GM12801 (cell line): Measurements from ENCODE around the gene LPCAT2.

ENCODE experiments used
- TF ChIP-seq, protein P1 (sequence below): IDR thresholded peaks from one replicate; pipeline ENCODE4 v1.5.1; 2011; ENCODE audit warnings: control low read depth; ENCODE audit not compliant: insufficient read length; ENCODE audit errors: extremely low read depth

The LPCAT2 gene

GRCh38 chr16:55540221-55540620 lies 31.3 kb downstream of the LPCAT2 start:
- TF ChIP-seq, protein P1, sequence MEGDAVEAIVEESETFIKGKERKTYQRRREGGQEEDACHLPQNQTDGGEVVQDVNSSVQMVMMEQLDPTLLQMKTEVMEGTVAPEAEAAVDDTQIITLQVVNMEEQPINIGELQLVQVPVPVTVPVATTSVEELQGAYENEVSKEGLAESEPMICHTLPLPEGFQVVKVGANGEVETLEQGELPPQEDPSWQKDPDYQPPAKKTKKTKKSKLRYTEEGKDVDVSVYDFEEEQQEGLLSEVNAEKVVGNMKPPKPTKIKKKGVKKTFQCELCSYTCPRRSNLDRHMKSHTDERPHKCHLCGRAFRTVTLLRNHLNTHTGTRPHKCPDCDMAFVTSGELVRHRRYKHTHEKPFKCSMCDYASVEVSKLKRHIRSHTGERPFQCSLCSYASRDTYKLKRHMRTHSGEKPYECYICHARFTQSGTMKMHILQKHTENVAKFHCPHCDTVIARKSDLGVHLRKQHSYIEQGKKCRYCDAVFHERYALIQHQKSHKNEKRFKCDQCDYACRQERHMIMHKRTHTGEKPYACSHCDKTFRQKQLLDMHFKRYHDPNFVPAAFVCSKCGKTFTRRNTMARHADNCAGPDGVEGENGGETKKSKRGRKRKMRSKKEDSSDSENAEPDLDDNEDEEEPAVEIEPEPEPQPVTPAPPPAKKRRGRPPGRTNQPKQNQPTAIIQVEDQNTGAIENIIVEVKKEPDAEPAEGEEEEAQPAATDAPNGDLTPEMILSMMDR: no peak

DNA sequence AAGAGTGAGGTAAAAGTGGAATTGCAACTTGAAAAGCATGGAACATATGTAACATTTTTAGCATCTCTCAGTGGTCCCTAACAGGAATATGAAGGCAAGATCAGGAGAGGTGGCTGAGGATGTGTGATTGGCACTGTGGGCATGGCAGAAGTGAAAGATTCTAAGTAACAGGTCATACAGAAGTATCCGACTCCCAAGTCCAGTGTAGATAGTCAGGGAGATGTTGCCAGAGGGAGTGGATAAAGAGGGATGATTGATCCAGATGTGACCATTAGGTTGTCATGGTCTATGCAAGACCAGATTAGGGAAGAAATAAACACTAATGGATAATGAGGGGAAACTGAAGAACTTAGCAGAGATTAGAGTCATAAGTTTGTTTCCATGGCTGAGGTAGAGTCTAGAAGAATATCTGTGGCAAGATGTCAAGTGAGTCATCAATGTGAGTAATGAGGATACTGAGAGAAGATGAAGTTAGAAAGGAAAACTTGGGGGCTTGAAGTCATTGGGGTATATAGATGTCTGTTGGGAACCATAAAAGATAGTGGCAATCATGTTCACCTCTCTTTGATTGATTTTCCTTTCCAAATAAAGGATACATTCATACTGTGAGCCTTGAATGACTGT lies 33.7 kb downstream of the LPCAT2 start:
- TF ChIP-seq, protein P1: no peak

DNA sequence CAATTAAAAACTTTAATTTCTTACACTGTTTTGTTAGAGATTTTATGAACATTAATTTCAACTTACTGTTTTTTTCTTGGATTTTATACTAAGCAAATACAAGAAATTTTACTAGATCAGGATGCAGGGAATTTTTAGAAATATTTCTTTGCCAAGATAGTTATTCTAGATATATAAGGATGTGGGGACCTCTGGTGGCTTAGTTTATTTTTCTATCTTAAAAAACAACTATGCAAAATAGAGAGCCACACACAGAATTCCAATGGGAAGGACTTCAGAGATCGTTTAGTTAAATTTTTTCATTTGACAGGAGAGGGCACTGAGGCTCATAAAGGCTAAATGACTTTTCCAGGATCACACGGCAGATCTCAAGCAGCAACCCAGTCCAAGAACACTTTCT lies 34.6 kb downstream of the LPCAT2 start:
- TF ChIP-seq, protein P1: no peak

DNA sequence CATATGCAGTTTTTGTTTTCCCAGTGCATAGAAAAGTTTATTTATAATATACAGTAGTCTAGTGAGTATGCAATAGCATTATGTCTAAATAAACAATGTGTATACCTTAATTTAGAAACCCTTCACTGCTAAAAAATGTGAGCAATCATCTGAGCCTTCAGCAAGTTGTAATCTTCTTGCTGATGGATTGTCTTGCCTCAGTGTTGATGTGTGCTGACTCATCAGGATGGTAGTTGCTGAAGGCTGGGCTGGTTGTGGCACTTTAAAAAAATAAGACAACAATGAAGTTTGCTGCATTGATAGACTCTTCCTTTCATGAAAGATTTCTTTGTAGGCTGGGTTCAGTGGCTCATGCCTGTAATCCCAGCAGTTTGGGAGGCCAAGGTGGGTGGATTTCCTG lies 43.7 kb downstream of the LPCAT2 start:
- TF ChIP-seq, protein P1: no peak

GRCh38 chr16:55555436-55555835 lies 46.6 kb downstream of the LPCAT2 start:
- TF ChIP-seq, protein P1: no peak

DNA sequence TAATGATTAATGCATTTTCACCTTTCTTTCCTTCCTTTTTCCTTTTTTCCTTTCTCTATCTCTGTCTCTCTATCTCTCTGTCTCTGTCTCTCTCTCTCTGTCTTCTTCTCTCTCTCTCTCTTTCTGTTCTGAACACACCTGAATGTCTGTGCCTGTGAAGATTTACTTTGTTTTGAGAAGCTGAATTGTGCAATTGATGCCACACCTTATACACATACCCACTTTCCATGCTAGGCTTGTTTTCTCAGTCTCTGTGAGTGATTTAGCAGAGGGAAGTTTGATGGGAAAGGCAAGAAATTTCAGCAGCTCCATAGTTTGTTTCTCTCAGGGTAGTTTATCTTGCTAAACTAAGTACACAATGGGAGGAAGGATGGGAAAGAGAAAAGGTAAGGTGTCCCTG lies 48.3 kb downstream of the LPCAT2 start:
- TF ChIP-seq, protein P1: no peak

- TF ChIP-seq, protein P1: no peak
Measured at GRCh38 chr16:55559233-55559632, 50.4 kb downstream of the LPCAT2 start.
